Sciatic nerve (tissue), 2 donors: ENCODE data around the gene FARP1. TPM values are rescaled to one million over a fixed set of nuclear protein-coding genes. Genes with fewer than 3 reads are reported as not detected.

Experiments used
- ATAC-seq: fragments of 200-7000 bp; cut with Tn5 transposase; one replicate; pipeline ENCODE4 v1.9.1; 2020; ENCODE audit warnings: mild to moderate bottlenecking, moderate library complexity
- DNase-seq: peaks from one replicate; pipeline ENCODE4 v3.0.0-alpha.2; 2020; ENCODE audit warnings: low spot score
- intact Hi-C: fragments of 100-400 bp; cut with DNase I; formaldehyde crosslinking; loops from one replicate; pipeline ENCODE4 v1.14.2; 2022
- total RNA-seq: library from RNA; stranded (reverse); fragmentation: NEBNext Ultra II Directional; extraction: Animal tissue kit (Norgen Biotek cat#: 25700); gene quantifications from one replicate; pipeline ENCODE4 v1.2.1, GENCODE V29; 2021
- donor health status: DM: no; HTN: no; CAD: no.
- donor health status: DM: no; HTN: no; CAD: no.

FARP1 gene
- total RNA-seq, 1 donor from 2014 or later = 35.4 TPM

DNA sequence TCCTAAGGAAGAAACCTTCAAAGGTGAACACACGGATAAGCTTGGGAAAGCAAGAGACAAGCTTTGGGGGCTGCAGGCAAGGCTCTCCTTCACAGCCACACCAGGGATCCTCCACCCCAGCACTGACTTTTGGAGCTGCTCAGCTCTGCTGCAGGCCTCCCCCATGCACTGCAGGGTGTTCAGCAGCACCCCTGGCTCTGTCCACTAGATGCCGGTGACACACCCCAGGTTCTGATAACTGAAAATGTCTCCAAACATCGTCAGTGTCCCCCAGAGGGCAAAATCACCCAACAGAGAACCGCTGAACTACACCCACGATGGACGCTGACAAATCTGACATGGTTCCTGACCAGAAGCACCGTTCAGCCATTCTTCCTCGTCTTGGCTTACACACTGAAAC is 343.5 kb downstream of the FARP1 start:
- ATAC-seq (no peak), DNase-seq (peak; percentile 30)
- intact Hi-C loops = loop anchor here (10.0 kb wide), 1 partner anchor 1922 kb away; no protein-coding TSS in a partner anchor

DNA sequence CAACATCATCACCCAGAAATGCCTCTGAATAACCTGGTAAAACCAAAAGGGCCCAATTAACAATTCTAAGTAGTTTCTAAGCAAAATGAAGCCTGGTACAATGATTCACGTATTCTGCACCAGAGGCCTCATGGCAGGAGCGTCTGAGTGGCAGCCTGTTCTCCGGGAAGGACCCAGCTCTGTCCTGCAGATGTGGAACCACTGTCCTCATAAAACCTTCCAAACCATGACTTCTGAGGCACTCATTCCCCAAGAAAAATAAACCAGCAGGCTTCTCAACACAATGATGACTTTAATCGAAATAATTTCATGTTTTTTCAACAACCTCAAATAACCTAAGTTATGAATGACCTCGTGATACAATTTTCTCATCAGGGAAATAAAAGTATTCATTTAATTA is 344.1 kb downstream of the FARP1 start:
- ATAC-seq (peak; percentile 14), DNase-seq (peak; percentile 25)
- intact Hi-C loops = loop anchor here (10.0 kb wide), 1 partner anchor 1922 kb away; no protein-coding TSS in a partner anchor

DNA sequence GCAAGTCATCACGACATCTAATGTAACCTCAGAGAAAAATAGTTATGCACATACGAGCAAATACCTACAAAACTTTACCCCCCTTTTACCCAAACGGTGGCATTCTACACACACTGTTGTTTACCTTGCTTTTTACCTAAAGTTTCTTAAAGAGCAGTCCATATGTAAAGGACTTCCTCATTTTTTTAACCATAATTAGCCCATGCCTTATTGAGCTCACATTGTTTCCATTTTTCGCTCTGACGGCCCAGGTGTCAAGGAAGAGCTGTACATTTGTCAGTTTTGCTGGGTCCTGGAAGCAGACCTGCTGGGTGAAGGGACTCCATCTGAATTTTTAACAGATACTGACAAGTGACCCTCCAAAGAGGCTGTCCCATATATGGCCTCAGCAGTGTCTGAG is 344.6 kb downstream of the FARP1 start:
- no peak for ATAC-seq
- intact Hi-C loops = loop anchor here (10.0 kb wide), 1 partner anchor 1923 kb away; no protein-coding TSS in a partner anchor
- DNase-seq = no peak

DNA sequence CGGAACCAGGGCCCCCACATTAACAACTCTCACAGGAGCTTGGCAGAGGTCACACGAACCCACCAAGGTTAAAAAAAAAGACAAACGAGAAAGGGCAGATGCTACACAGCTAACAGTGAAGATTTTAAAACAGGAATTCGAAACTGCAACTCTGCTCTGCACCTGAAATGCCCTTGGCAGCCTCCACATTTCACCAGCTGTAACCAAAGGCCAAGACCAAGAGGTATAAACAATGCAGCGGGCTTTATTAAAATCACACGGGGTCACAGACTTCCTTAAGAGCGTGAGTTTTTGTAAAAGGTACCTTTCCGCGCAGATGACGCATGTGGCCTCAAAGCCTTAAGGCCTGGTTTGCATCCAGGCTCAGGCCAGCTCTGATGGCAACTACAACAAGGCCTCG is 345.8 kb downstream of the FARP1 start:
- ATAC-seq (no peak), DNase-seq (peak; percentile 32)
- intact Hi-C loops = loop anchor here (10.0 kb wide), 1 partner anchor 1924 kb away; no protein-coding TSS in a partner anchor

DNA sequence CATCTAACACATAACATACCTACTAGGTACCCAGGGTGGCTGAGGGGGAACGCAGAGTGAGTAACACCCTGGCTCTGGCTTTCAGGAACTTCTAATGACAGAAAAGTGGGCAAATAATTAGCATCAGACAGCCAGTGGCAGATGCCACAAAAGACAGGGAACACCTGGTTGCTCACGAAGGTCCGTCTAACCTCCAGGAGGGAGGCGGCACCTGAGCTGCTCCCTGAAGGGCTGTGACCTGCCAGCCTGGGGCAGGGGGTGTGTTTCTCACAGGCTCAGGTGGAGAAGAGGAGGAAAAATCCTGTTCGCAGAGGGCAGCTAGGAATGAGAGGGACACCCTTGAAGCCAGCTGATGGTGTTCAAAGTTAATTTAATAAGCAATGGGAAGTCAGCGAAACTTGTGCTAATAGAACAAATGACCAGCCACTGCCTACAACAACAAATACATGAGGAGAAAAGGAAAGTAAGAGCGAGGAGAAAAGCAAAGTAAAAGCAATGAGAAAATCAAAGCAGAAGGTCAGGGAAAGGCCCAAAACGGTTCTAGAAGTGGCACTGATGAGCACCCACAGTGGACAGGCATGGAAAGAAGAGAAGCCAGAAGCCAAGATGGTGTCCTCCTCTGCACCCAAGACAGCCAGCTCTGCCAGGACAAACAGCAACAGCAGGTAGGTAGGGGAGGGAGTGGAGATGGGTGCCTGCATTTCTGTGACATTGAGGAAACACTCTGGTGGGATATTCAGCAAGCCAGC is 346.7 kb downstream of the FARP1 start:
- intact Hi-C loops = loop anchor here (10.0 kb wide), 1 partner anchor 1925 kb away; no protein-coding TSS in a partner anchor
- peak; percentile 37 for DNase-seq
- ATAC-seq = no peak

DNA sequence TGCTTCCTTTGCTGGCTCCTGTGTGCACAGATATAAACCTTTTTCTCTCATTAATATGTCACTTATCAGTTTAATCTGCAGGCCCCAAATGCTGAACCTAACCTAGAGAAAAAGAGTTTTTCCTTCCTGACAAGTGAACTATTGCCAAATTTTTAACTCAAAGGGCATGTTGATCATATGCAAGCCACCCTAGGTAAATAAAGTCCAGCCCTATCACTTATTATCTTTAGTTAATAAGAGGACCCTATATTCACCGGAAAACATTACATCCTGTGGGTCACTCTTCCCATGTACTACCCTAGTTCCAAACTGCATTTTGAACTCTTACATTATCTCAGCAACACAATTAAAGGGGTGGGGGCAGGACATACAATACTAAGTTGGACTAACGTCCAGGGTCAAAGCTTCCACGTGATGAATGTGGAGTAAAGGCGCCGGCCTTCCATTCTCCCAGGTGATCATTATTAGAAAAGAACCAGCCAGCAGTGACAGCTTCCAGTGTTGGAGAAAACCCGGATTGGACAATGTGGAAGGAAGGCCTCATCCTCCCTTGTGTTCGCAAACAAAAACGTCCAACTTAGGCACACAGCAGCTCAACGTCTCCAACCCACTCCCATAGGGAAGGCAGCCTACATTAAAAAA is 347.4 kb downstream of the FARP1 start:
- DNase-seq (peak; percentile 15), ATAC-seq (no peak)
- intact Hi-C loops = no loop called here

DNA sequence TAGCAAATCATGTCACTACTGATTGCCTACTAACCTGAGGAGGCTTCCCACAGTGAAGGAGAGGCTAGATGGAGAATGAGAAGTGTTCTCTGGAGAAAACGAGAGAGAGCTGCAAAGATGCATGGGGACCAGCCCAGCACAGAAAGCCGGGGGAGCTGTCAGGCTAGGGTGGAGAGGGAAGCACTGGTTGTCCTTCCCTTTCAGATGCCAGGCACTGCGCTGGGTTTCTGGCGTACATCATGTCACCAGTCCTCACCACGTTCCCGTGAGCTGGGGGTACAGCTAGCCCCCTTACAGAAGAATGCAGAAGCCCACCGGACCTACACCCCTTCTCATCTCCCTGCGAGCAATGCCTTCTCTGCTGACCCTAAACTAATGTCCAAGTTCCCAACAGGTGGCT is 348.0 kb downstream of the FARP1 start:
- DNase-seq (peak; percentile 51), ATAC-seq (no peak)
- intact Hi-C loops = no loop called here

DNA sequence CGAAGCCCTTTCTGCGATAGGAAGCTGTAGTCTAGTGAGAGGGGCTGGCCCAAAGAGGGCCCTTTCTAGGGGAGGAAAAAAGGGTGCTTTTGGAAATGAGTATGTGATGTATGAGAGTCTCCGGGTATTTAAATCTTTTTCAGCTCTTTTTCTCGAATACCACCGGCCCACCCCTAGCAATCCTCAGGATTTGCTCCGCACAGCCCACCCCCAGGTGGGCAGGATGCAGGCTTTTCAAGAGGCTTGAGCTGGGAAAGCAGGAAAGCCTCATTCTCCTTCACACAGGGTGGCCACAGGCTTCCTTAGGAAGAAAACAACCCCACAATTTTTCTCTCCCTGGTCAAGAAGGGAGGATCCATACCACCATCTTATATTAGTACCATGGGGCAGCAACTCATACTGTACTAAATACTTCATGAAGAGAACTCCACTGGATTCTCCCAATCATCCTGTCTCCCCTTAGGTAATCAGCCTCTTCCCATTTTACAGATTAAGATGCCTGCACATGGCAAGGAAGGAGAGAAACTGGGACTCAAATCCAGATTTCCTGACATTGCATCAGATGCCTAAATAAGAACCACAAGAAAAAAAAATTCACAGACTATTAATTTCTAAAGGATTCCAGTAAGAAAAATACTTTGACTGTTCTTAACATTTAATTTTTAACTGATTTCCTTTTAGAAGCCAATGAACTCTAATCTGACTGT is 349.6 kb downstream of the FARP1 start:
- ATAC-seq = no peak
- DNase-seq = no peak
- intact Hi-C loops = no loop called here

DNA sequence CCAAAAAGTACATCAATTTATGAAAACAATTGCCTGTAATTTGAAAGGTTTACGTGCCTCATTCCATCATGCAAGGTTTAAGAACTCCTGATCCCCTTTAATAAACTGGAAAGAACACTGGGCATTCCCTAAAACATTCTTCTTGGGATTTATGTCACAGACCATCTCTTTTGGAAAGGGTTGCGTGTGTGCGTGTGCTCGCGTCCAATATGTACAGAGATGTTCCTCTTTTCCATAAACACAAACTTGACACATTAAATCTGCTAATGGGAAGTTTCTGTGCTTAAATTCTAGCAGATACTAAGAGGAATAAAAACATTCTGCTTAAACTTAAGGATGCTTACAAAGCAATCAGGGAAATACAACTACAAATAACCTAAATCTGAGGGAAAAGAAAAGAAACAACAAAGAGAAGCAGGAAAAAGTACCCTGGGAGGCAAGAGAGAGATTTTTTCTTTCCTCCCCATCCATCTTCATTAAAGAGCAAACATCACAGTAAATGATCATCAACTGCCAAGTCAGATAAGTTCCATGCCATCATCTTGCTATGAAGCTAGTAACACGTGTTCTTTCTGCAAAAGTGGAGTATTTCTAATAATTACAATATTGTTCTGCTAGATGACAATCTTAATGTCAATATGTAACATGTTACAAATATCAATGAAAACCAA is 350.3 kb downstream of the FARP1 start:
- ATAC-seq (no peak), DNase-seq (no peak)
- intact Hi-C loops = no loop called here

DNA sequence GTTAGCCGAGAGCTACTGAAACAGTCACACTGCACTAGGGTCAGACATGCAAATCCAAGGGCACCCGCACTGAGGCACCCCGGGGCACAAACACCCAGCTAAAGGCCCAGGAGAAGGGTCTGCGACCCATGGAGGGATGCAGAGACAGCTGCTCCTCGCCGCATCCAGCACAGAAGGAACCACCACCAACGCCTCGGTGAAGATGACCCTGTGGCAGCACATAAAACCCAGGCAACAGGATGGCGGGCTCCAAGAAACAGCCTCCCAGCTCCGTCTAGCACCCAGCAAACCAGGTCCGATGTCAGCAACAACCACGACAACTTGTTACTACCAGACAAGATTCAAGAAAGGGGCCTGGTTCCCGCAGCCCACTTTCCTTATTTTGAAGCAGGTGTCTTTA is 351.9 kb downstream of the FARP1 start:
- DNase-seq = peak; percentile 44
- intact Hi-C loops = no loop called here
- ATAC-seq = no peak

DNA sequence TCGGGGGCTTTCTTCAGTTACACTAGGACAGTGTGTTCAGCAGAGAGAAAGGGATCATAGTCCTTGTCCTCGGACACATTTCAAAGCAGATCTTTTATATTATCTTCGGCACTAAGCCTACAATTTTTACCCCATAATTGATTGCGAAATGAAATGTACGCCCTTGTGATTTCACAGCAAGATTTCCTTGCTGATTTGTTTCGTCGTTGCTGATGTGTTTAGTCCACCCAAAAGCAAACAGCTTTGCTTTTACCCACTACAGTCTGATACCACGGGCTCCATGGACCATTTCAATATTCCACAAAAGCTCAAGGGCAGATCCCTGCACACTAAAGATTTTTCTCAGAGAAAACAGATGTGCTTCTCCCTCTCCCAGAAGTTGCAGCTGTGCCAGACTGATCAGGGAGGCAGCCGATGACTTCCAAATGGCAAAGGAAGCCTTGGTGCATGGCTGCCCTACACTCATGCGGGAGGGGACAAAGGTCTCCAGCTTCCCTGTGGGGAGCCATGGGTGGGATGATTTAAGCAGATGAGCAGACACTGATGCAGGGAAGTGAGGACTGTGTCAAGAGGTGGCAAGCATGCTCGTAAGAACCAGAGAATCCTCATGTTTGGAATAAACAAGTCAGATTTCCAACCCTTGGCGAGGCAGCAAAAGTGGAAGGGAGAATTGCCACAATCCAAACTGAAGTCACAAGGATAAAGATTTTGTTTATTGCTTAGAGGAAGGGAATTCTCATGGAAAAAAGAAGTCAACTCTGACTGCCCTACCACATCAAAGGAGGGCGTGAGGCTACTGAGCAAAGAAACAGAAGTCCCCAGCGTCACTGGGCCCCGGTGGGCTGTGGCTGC is 353.0 kb downstream of the FARP1 start:
- intact Hi-C loops = no loop called here
- DNase-seq (peak; percentile 53), ATAC-seq (peak; percentile 89)

DNA sequence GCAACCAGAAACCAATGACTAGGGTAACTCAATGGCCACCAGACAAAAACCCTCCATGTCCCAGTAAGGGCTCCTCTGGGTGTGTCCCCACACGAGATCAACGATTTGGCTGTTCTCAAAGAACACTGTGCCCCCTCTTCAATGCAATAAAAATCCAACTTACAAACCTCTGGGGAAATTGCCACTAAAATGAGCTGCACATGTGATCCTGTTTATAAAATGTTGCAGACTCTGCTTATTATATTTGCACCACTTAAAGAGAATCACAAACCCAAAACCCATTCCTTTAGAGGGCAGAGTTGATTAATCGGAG is 353.5 kb downstream of the FARP1 start:
- no peak for DNase-seq
- ATAC-seq = no peak
- intact Hi-C loops = no loop called here

DNA sequence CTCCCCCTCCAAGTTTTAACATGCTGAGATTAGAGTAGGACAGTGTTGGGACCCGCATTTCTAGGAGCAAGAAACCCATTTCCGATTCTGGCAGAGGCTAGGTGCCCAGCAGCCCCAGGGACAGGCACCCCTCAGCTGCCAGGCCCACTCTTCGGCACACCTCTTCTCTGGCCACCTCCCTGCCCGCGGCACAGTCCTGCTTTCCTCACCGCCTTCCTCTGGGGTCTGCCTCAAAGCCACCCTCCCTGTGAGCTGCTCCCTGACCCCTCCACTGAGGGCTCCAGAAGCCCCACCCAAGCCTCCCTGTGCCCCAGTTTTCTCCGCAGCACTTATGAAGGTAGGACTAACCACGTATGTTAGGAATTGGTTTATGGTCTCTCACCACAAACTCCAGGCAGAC is 354.1 kb downstream of the FARP1 start:
- intact Hi-C loops = no loop called here
- no peak for DNase-seq
- no peak for ATAC-seq

DNA sequence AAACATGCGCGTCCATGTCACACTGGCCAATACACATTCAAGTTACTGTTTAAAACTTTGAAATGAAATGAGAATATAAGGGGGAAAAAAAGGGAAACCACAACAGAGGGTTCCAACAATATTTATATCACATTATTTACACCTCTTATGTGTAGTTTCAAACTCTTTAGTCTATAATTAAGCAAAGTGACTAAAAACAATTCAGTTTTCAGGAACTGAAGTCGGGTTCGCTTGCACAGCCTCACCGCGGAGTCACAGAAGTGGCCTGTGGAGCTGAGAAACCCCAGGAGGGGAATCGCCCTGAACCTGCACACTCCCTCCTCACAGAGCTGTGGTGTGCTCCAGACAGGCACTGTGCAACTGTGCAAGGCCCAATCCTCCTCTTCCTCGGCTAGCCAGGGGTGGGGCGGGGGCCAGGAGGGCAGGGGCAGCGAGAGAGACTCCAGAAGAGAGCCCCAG is 358.1 kb downstream of the FARP1 start:
- intact Hi-C loops = no loop called here
- DNase-seq (no peak), ATAC-seq (no peak)

DNA sequence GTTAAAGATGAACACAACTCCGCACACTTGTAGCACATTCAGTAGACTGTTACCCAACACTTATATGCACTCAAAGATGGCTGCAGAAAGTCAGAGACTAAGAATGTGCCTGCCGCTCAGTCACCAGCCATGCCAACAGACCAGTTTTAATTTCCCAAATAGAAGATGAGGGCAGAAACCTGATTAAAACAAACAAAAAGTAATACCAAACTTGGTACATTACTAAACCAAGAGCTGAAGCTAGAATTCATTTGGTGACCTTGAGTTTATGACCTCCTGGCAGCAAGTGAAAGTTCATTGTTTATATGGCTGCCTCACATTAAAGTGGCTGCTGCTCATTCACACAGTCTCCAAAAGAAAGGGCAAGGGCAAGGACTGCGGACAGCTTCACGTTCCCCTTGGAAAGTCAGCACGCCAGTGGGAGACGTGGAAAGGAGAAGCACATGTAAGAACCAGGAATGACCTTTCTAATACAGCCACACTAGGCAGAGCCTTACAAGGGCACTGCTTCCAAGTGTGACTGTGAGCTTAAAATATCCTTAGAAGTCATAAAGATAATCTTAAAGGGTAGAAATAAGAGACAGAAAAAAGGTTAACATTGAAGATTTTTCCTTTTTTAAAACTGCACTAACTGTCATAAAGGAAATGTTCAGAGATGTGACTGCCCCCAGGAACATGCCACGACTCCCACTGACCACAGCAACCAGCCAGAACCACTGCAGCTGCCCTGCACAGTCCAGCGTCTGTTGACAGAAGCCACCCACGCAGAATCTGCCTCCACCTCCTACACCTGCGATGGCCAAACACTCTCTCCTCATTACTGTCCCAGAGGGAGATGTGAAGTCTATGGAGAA is 360.5 kb downstream of the FARP1 start:
- peak; percentile 67 for ATAC-seq
- intact Hi-C loops = no loop called here
- no peak for DNase-seq

DNA sequence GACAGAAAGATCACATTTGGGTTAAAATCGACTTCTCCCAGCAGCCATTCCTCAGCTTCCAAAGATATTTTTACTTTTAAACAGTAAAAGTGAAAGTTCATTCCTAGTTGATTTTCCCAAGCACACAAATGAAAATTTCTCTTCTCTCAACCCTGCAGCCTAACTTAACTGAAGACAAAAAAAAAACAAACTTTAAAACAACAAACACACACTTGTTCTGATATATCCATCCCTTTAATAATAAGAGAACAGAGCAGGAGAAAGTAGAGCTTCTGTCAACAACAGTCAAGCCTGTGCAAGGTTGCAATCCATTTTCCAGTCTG is 361.1 kb downstream of the FARP1 start:
- ATAC-seq (no peak), DNase-seq (no peak)
- intact Hi-C loops = no loop called here

DNA sequence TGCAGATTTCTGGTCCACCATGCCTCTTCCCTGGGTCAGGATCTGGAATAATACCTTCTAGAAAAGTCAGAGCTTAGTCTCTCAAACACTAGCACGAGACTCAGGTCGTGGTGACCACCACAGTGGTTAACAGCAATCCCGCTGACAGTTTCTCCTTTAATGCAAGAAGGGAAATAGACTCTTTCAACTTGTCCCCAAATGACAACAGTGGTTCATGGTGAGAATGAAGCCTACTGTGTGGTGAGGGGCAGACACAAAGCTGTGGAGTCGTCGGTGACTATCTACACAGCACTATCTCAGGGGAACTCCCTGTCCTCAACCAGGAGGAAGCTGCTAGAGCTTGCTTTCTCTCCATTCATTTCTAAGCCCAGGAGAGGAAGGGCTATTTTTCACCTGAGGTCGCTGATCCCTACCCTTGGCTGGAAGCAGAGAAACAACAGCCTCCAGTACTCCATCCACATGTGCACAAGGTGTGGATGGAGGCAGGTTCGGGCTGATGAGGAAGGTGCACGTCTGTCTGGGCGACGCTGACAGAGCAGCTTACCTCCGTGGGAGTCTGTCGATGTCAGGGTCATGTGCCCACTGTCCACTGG is 361.6 kb downstream of the FARP1 start:
- intact Hi-C loops = no loop called here
- ATAC-seq = no peak
- DNase-seq = no peak
